Endodermal cell (in vitro differentiated cells): ENCODE data around the gene SMG6. TPM values are rescaled to one million over a fixed set of nuclear protein-coding genes. Genes with fewer than 3 reads are reported as not detected.

Experiments
- DNase-seq: peaks from one replicate; pipeline ENCODE4 v3.0.0-alpha.2; 2017
- H3K27ac ChIP-seq: 2 replicates; pipeline ENCODE4 v1.5.1; 2013; ENCODE audit warnings: mild to moderate bottlenecking, low read depth, low read length, moderate library complexity
- H3K27me3 ChIP-seq: 2 replicates; pipeline ENCODE4 v1.6.1; 2013; ENCODE audit warnings: mild to moderate bottlenecking, low read length, moderate library complexity; ENCODE audit not compliant: insufficient read depth, control insufficient read depth, poor library complexity, severe bottlenecking
- H3K36me3 ChIP-seq: 2 replicates; pipeline ENCODE4 v1.7.0; 2013; ENCODE audit warnings: mild to moderate bottlenecking, low read length, moderate library complexity; ENCODE audit not compliant: control insufficient read depth, insufficient read depth
- H3K4me1 ChIP-seq: one replicate; pipeline ENCODE4 v1.7.0; 2013; ENCODE audit warnings: low read length; ENCODE audit not compliant: control insufficient read depth, insufficient read depth
- H3K4me3 ChIP-seq: 2 replicates; pipeline ENCODE4 v1.5.1; 2013; ENCODE audit warnings: mild to moderate bottlenecking, low read length, moderate library complexity
- H3K9ac ChIP-seq: 2 replicates; pipeline ENCODE4 v1.6.1; 2013; ENCODE audit warnings: mild to moderate bottlenecking, low read length, moderate library complexity; ENCODE audit not compliant: poor library complexity, severe bottlenecking; ENCODE audit errors: extremely low read depth
- H3K9me3 ChIP-seq: 2 replicates; pipeline ENCODE4 v1.6.1; 2013; ENCODE audit warnings: mild to moderate bottlenecking, low read length, moderate library complexity; ENCODE audit not compliant: control insufficient read depth
- H3K27ac Mint-ChIP-seq: 2 replicates; pipeline ENCODE4 v1.8.0; 2020; ENCODE audit warnings: mixed read lengths
- H3K27me3 Mint-ChIP-seq: 2 replicates; pipeline ENCODE4 v1.8.0; 2021; ENCODE audit warnings: mild to moderate bottlenecking, mixed read lengths; ENCODE audit not compliant: insufficient read depth
- H3K36me3 Mint-ChIP-seq: 2 replicates; pipeline ENCODE4 v1.8.0; 2020; ENCODE audit warnings: low read depth, mixed read lengths
- H3K4me1 Mint-ChIP-seq: 2 replicates; pipeline ENCODE4 v1.8.0; 2020; ENCODE audit warnings: mixed read lengths
- H3K4me3 Mint-ChIP-seq: 2 replicates; pipeline ENCODE4 v1.8.0; 2020; ENCODE audit warnings: mild to moderate bottlenecking, moderate library complexity, mixed read lengths
- H3K9me3 Mint-ChIP-seq: 2 replicates; pipeline ENCODE4 v1.8.0; 2020; ENCODE audit warnings: mild to moderate bottlenecking, mixed read lengths
- WGBS, 2 experiments: methylation state at CpG; one replicate each; pipeline versions ENCODE4 v1.1.5 to v1.1.7; 2013; ENCODE audit warnings: missing lambda C conversion rate in 2 of 2, mixed read lengths in 1 of 2; ENCODE audit not compliant: insufficient coverage in 1 of 2, insufficient read length in 1 of 2; 5-methylcytosine and 5-hydroxymethylcytosine counted together
- total RNA-seq, 2 donors: library from RNA; stranded (reverse); fragmentation: NEBNext Ultra II Directional in 1 of 2; extraction: Animal tissue kit (Norgen Biotek cat#: 25700) in 1 of 2; gene quantifications; 2 replicates in 1 of 2; 3 replicates in 1 of 2; pipeline ENCODE4 v1.2.1, GENCODE V29; 2021
- TF ChIP-seq, protein P1 (sequence below): fragments of 200-600 bp; sonication (generic); conservative IDR thresholded peaks from 2 replicates; pipeline ENCODE4 v1.5.0; 2021; ENCODE audit warnings: antibody characterized with exemption, mild to moderate bottlenecking

SMG6 gene
- total RNA-seq, 2 donors from 2014 or later: 44.3 to 56.7 TPM

DNA sequence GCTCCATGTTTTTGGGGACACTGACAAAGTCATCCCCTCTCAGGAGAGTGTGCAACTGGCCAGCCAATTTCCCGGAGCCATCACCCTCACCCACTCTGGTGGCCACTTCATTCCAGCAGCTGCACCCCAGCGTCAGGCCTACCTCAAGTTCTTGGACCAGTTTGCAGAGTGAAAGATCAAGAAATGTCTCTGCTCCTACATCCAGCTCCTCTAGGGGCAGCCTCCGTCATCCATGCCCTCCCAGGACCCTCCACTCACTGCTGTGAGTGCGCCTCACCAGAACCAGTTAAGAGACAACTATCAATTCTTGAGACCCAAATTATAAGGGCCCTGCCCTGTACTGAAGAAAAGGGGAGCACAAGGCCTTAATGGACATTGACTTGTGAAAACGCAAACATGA lies 260.7 kb downstream of the SMG6 start:
- peak overlapping the region; percentile 84 for H3K4me3 Mint-ChIP-seq
- H3K4me1 ChIP-seq: peaks cover 7% of the 10 kb centered on the region
- H3K36me3 Mint-ChIP-seq: peaks cover 27% of the 10 kb centered on the region
- H3K27me3 Mint-ChIP-seq: peaks cover 27% of the 10 kb centered on the region
- DNase-seq: no peak
- H3K9me3 ChIP-seq: no peaks in the 10 kb centered on the region
- H3K27ac ChIP-seq: no peak overlapping the region
- peaks cover 46% of the 10 kb centered on the region for H3K36me3 ChIP-seq
- H3K27ac Mint-ChIP-seq: peak overlapping the region; percentile 70
- TF ChIP-seq, protein P1, sequence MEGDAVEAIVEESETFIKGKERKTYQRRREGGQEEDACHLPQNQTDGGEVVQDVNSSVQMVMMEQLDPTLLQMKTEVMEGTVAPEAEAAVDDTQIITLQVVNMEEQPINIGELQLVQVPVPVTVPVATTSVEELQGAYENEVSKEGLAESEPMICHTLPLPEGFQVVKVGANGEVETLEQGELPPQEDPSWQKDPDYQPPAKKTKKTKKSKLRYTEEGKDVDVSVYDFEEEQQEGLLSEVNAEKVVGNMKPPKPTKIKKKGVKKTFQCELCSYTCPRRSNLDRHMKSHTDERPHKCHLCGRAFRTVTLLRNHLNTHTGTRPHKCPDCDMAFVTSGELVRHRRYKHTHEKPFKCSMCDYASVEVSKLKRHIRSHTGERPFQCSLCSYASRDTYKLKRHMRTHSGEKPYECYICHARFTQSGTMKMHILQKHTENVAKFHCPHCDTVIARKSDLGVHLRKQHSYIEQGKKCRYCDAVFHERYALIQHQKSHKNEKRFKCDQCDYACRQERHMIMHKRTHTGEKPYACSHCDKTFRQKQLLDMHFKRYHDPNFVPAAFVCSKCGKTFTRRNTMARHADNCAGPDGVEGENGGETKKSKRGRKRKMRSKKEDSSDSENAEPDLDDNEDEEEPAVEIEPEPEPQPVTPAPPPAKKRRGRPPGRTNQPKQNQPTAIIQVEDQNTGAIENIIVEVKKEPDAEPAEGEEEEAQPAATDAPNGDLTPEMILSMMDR: no peak
- H3K9me3 Mint-ChIP-seq: no peaks in the 10 kb centered on the region
- H3K4me1 Mint-ChIP-seq: peaks cover 19% of the 10 kb centered on the region
- 96 to 100% methylated on average over 4 to 5 of the region's 5 CpGs for WGBS, 2 experiments
- H3K9ac ChIP-seq: peak overlapping the region; percentile 70
- H3K4me3 ChIP-seq: peak overlapping the region; percentile 93
- H3K27me3 ChIP-seq: no peaks in the 10 kb centered on the region

DNA sequence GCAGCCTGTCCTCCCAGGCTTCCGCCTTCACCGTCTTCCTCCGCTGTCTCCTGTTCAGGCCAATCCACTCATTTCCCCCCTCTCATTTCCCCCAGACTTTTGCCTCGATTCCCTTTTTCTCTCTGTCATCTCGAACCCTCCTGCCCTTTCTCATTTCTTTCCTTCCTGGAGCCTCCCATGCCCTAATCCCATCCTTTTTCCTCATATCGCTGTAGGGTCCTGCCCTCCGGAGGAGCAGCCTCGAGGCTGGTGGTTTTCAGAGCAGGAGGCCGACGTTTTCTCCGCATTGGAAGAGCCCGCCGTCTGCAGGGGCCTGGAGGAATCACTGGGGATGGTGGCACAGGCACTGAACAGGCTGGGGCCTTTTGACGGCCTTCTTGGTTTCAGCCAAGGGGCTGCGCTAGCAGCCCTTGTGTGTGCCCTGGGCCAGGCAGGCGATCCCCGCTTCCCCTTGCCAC lies 261.2 kb downstream of the SMG6 start:
- Mint-ChIP-seq H3K9me3 (no peaks in the 10 kb centered on the region), H3K27ac (peak overlapping the region; percentile 88), H3K27me3 (peaks cover 24% of the 10 kb centered on the region), H3K36me3 (peaks cover 30% of the 10 kb centered on the region), H3K4me3 (peak overlapping the region; percentile 84), H3K4me1 (peaks cover 18% of the 10 kb centered on the region)
- peak; percentile 86 for DNase-seq
- H3K4me1 ChIP-seq: peaks cover 7% of the 10 kb centered on the region
- peak overlapping the region; percentile 67 for H3K27ac ChIP-seq
- H3K27me3 ChIP-seq: no peaks in the 10 kb centered on the region
- peak overlapping the region; percentile 93 for H3K4me3 ChIP-seq
- 41 to 42% methylated on average over 15 to 17 of the region's 17 CpGs for WGBS, 2 experiments
- H3K9ac ChIP-seq: peak overlapping the region; percentile 70
- H3K9me3 ChIP-seq: no peaks in the 10 kb centered on the region
- TF ChIP-seq, protein P1: no peak
- H3K36me3 ChIP-seq: peaks cover 44% of the 10 kb centered on the region

DNA sequence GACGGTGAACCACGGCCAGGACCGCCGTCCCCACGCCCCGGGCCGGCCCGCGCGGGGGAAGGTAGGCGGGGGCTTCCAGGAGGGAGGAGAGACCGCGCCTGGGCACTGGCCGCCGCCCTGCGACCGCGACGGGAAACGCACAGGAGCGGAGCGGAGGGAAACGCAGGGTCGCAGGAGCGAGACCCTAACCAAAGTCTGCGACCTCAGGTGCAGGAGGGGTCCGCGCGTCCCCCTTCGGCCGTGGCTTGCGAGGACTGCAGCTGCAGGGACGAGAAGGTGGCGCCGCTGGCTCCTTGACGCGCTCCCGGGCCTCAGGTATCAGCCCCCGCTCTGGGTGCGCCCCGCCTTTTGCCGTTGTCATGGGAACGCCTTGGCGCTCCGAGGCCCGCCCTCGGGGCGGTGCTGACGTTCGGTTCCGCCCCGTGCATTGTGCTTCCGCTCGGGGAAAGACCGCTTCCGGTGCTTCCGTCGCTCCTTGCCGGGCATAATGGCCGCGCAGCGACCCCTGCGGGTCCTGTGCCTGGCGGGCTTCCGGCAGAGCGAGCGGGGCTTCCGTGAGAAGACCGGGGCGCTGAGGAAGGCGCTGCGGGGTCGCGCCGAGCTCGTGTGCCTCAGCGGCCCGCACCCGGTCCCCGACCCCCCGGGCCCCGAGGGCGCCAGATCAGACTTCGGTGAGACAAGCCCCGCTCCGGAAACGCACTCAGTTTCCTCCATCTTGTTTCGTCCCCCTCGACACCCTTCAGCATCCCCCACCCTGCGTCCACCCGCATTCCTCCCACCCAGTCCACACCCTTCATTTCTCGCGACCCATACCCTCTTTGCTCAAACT lies 261.8 kb downstream of the SMG6 start, which contains the start of gene OVCA2:
Gene OVCA2 (plus strand): TSS at position 462 of the 829 bp plus-strand sequence. CDS start 26 bp downstream, at position 488.
- H3K27ac ChIP-seq: peak within 1 kb of the TSS; percentile 67
- peak within 1 kb of the TSS; percentile 88 for H3K27ac Mint-ChIP-seq
- TF ChIP-seq, protein P1: peak; percentile 71
- 0 to 1% methylated on average over 52 to 93 of the region's 93 CpGs for WGBS, 2 experiments
- peaks cover 19% of the 10 kb centered on the region for H3K27me3 Mint-ChIP-seq
- H3K36me3 Mint-ChIP-seq: peaks cover 37% of the 10 kb centered on the region
- peaks cover 18% of the 10 kb centered on the region for H3K4me1 Mint-ChIP-seq
- H3K9me3 Mint-ChIP-seq: no peaks in the 10 kb centered on the region
- peak within 1 kb of the TSS; percentile 84 for H3K4me3 Mint-ChIP-seq
- no peaks in the 10 kb centered on the region for H3K9me3 ChIP-seq
- peaks cover 43% of the 10 kb centered on the region for H3K36me3 ChIP-seq
- peak; percentile 100 for DNase-seq
- peak within 1 kb of the TSS; percentile 93 for H3K4me3 ChIP-seq
- peaks cover 7% of the 10 kb centered on the region for H3K4me1 ChIP-seq
- H3K27me3 ChIP-seq: no peaks in the 10 kb centered on the region
- H3K9ac ChIP-seq: peak within 1 kb of the TSS; percentile 70
